ENCODE measurements around the gene GPR179.
"Not testable (repeated sequence)": the region's sequence is repeated elsewhere in the genome, so short reads cannot be mapped to it uniquely, and the experiment has no call there.

Gene GPR179

DNA sequence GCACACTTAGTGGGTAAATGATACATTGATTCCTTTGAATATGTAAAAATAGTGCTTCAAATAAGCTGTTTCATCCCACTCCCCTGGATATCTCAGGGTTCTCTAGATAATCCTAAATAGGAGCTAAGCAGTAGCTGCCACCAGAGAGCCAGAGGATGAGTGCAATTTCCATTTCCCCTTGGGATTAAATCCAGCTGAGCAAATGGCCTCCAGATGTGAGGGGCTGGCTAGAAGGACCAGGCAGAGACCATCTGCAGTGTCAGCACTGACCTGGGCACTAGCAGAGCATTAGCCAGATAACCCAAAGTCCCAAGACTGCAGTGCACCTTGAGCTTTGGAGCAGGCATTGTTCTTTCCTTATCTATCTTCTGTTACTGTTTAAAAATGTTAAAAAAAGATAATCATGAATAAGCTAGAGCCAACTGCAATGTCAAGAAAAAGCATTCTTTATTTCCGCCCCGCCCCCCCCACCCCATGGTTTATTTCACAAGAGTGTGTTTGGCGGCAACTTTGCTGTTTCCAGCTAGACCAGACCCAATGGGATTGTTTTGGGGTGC is 19.5 kb downstream of the GPR179 start:
- no peak for DNase-seq (ENCODE audit: low read depth)

DNA sequence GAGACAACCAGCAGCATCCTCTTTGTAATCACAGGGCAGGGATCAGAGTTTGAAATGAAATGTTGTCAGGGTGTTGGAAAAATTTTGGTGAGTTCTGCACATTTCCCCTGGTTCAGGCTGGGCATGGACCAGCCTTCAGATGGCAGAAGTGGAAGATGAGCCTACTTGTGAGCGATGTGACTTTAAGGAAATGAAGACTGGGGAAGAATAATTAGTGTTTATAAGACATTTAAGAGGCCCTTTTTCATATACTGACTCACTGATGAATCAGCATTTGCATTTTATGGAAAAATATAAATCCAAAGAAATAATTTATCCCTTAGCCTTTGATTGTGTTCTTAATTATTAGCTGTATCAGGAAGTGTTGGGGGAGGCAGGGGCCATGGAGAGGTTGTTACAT is 20.9 kb downstream of the GPR179 start:
- DNase-seq (ENCODE audit: low read depth) = no peak

DNA sequence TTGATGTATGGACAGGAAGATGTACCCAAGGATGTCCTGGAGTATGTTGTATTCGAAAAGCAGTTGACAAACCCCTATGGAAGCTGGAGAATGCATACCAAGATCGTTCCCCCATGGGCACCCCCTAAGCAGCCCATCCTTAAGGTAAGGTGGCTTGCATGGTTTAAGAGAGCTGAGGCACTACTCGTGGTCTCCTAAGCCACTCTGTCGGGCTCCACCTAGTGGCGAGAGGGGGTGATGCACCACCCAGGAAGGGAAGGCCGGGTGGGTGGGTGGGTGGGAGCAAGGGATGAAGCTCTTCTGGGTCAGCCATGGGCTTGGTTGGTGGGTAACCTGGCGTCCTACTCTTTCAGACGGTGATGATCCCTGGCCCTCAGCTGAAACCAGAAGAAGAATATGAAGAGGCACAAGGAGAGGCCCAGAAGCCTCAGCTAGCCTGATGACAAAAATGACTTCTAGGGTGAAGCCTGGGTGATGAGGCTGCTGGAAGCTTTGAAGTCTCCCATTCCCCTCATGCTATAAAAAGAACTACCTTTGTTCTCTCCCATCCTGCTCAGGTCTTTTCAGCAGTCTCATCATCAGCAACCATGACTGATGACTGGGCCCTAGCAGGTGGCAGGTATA is 21.5 kb downstream of the GPR179 start:
- peak; percentile 54 for DNase-seq (ENCODE audit: low read depth)

DNA sequence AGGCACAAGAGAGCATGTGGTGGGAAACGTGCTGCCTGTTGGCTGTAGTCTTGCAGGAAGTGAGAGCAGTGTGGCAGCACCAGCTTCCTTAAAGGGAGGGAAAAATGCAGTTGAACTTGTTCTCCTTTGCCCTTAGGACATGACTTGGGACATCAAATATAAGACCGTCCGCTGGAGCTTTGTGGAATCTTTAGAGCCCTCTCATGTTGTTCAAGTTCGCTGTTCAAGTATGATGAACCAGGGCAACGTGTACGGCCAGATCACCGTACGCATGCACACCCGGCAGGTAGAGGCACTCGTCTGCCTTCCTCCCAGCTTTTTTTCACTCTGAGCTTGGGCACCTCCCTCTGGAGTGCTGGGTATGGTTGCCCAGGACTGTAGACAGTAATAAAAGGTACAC is 23.3 kb downstream of the GPR179 start:
- DNase-seq (ENCODE audit: low read depth) = no peak

DNA sequence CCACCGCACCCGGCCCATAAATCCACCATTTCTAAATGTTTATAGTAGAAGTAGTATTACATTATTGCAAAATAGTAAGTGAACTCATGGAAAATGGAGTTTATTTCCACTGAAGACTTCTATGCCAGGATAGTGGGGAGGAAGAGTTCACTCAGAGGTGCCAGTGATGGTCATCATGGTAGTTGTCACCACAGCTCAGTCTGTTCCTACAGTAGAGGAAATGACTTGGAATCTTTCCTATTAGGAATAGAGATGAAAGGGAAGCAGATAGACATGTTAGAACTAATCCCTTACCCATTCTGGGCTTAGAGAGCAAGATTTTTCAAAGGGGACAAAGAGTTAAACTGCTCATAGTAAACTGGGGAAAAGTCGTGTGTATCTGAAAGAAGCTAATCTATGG is 26.7 kb downstream of the GPR179 start:
- no peak for DNase-seq (ENCODE audit: low read depth)

DNA sequence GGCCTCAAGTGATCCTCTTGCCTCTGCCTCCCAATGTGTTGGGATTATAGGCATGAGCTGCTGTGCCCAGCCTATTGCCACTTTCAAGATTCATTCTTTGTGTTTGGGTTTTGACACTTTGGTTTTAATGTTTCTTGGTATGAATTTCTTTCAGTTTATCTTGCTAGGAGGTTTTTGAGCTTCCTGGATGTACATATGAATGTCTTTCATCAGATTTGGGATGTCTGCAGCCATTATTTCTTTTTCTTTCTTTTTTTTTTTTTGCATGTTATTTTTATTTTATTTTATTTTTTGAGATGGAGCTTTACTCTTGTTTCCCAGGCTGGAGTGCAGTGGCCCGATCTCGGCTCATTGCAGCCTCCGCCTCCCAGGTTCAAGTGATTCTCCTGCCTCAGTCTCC is 28.3 kb downstream of the GPR179 start:
- DNase-seq (ENCODE audit: low read depth) = no peak

DNA sequence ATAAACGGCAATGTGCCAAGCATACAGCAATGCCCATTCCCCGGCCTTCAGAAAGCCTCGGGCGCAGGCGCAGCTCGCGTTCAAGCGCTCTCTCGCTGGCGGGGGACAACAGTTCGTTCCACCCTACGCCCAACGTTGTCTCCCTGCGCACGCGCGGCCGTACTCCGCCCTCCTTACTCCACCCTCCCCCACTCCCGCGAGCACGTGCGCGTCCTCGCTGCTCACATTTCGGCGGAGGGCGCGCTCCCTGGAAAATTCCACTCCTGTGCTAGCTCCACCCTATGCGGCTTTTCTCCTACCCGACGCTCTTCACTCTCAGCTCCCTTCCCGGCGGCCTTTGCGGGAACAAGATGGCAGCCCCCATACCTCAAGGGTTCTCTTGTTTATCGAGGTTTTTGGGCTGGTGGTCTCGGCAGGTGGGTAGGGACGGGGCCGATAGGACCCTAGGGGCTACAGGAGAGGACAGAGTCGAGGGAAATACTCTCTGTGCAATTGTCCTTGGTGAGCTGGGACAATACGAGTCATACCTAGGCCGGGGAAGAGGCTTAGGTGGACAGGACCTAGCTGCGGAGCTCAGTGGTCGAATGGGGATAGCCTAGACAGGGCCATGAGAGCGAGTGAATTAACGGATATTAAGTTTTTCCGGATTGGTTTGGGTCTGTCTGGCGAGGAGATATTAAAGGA is 46.8 kb downstream of the GPR179 start, which contains the start of gene MRPL45:
Gene MRPL45 (plus strand): TSS at position 335 of the 684 bp plus-strand sequence. CDS start 16 bp downstream, at position 351.
- peak; percentile 95 for DNase-seq (ENCODE audit: low read depth)

DNA sequence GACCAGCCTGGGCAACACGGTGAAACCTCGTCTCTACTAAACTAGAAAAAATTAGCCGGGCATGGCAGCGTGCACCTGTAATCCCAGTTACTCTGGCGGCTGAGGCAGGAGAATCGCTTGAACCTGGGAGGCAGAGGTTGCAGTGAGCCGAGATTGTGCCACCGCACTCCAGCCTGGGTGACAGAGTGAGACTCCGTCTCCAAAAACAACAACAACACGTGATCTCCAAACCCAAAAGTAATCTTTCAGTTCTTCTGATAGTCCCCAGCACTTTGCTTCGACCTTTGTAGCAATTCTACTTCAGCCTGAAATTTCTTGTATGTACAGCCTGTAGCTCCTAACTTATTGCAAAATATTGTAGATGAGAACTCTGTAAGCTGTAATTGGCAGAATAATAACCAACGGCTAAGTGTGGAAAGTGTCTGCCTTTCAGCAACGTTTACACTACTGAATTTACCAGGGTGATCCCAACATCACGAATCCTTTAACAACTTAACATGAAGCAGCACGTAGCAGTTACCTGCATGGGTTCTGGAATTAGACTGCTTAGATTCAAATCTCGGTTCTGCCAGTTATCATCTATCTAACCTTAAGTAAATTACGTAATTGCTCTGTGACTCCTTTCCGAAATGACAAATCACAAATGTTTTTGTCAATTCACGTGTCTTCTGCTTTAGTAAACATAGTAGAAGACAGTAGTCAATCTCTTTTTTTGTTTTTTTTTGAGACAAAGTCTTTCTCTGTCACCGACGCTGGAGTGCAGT is 48.0 kb downstream of the GPR179 start:
- not testable (repeated sequence) for DNase-seq (ENCODE audit: low read depth)

DNA sequence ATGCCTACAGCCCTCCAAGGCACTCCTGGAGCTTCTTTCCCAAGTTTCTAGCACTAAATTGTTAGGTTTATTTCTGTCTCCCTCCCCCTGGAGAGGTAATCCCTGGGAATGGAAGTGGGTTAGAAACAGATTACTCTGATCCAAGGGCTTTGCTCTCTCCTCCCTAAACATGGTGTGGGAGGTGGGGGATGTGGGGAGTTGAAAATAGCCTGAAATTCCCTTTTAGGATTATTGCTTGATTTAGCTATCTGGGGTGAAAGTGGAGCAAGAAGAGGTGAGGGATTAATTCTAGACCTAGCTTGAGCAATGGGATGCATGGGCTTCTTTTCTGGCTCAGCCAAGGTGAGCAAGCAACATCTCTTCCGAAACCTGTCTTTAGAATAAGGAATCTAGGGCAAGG is 54.0 kb downstream of the GPR179 start:
- not testable (repeated sequence) for DNase-seq (ENCODE audit: low read depth)

DNA sequence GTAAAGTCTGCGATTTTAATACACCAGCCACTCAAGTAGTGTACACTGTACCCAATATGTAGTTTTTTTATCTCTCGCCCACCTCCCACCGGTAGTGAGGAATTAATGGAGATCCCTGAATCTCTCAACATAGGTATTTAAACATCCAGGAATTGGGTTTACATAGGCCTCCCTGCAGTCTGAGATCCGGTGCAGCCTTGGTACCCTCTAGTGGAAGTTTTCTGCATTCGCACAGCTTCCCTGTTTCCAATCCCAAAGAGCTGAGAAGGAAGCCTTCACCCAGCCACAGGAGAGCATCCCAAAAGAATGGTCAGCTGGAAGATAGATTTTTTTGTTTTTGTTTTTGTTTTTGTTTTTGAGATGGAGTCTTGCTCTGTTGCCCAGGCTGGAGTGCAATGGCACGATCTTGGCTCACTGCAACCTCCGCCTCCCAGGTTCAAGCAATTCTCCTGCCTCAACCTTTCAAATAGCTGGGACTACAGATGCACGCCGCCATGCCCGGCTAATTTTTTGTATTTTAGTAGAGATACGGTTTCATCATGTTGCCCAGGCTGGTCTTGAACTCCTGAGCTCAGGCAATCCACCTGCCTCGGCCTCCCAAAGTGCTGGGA is 55.4 kb downstream of the GPR179 start:
- not testable (repeated sequence) for DNase-seq (ENCODE audit: low read depth)

DNA sequence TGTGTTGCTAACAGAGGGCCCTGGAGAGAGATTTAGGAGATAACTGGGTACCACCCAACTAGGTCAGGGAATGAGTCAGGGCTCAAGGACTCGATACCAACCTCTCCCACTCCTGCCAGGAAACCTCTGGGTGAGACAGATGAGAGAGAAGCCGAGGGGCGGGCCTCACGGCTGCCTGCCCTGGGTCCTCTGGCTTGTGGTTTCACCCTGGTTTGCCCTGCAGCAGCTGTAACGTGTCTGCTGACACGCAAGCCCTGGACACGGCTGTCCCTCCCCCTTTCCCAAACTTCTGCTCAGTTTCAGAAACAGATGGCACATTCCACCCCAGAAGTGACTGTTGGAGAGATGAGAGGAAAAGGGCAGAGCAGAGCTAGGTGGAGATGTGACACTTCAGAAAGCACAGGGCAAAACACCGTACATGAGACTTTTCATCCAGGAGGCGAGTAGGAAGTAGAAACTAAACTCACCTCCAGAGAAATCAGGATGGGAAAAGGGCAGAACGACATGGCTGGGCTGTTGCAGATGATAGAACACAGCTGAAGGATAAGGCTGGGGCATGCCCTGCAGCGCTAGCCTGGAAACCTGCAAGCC is 57.2 kb downstream of the GPR179 start:
- DNase-seq (ENCODE audit: low read depth) = not testable (repeated sequence)

DNA sequence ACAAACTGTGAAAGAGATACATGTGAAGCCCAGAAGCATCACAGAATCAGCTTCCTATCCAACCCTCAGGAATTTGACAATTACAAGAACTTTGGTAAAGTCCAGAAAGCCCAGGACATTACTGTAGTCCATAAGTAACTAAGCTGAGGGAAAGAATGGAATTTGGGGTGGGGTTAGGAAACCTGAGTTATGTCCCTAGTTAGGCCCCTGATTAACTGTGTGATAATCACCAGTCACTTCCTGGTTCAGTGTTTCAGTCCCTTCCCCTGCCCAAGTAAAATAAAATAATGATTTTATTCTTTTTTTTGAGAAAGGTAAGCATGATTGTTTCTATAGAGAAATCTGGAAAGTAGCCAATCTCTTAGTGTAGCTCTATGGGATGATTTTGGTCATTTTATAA is 57.8 kb downstream of the GPR179 start:
- not testable (repeated sequence) for DNase-seq (ENCODE audit: low read depth)

Measured in activated T-helper 9 cell treated with anti-CD3 and anti-CD28 coated beads, Interleukin-2, amount 50 U/mL, for 16 hours (primary cell).